Fibroblast of lung (primary cell): Measurements from ENCODE around the gene PCDH20. TPM values are rescaled to one million over a fixed set of nuclear protein-coding genes. Genes with fewer than 3 reads are reported as not detected.

Experiments used
- DNase-seq, 2 donors: peaks; one replicate each; pipeline versions ENCODE4 v3.0.0 to v3.0.0-alpha.2; 2010; ENCODE audit warnings: low read depth in 2 of 2
- H2AFZ ChIP-seq: 2 replicates; pipeline ENCODE4 v1.5.1; 2012; ENCODE audit warnings: low read length, control low read depth, inconsistent platforms
- H3K27ac ChIP-seq: 2 replicates; pipeline ENCODE4 v1.5.1; 2011; ENCODE audit warnings: low read length, control low read depth; ENCODE audit not compliant: insufficient read depth
- H3K27me3 ChIP-seq: 2 replicates; pipeline ENCODE4 v1.5.1; 2011; ENCODE audit warnings: mild to moderate bottlenecking, low read length; ENCODE audit not compliant: control insufficient read depth, insufficient read depth
- H3K36me3 ChIP-seq: 2 replicates; pipeline ENCODE4 v1.5.1; 2011; ENCODE audit warnings: low read length; ENCODE audit not compliant: control insufficient read depth, insufficient read depth
- H3K4me1 ChIP-seq: 2 replicates; pipeline ENCODE4 v1.5.1; 2011; ENCODE audit warnings: low read length; ENCODE audit not compliant: control insufficient read depth, insufficient read depth; ENCODE audit errors: extremely low read depth
- H3K4me2 ChIP-seq: 2 replicates; pipeline ENCODE4 v1.5.1; 2011; ENCODE audit warnings: low read length, control low read depth; ENCODE audit not compliant: insufficient read depth; ENCODE audit errors: extremely low read depth
- H3K4me3 ChIP-seq, 4 experiments: fragments of 200-600 bp in 1 of 4; sonication (generic) in 1 of 4; replicated peaks in 1 of 4; 2 replicates each; pipeline ENCODE4 v1.5.1; 2011 to 2016; ENCODE audit warnings: low read length in 4 of 4, low read depth in 3 of 4, mild to moderate bottlenecking in 3 of 4, control low read depth in 2 of 4, inconsistent platforms in 1 of 4, mixed read lengths in 1 of 4; ENCODE audit not compliant: insufficient read depth in 1 of 4; ENCODE audit errors: control extremely low read depth in 1 of 4
- H3K79me2 ChIP-seq: 2 replicates; pipeline ENCODE4 v1.5.1; 2012; ENCODE audit warnings: mild to moderate bottlenecking, low read length, inconsistent platforms; ENCODE audit not compliant: control insufficient read depth, insufficient read depth
- H3K9ac ChIP-seq: 2 replicates; pipeline ENCODE4 v1.5.1; 2011; ENCODE audit warnings: mild to moderate bottlenecking, low read length, control low read depth; ENCODE audit not compliant: insufficient read depth
- H3K9me3 ChIP-seq: 2 replicates; pipeline ENCODE4 v1.5.1; 2012; ENCODE audit warnings: low read depth, low read length; ENCODE audit not compliant: control insufficient read depth, insufficient read depth
- H4K20me1 ChIP-seq: 2 replicates; pipeline ENCODE4 v1.5.1; 2011; ENCODE audit warnings: low read length; ENCODE audit not compliant: control insufficient read depth, insufficient read depth; ENCODE audit errors: extremely low read depth
- EZH2 ChIP-seq: IDR thresholded peaks from 2 replicates; pipeline ENCODE4 v1.5.1; 2012; ENCODE audit warnings: low read length, control low read depth, mild to moderate bottlenecking; ENCODE audit errors: missing control alignments
- polyA plus RNA-seq, 2 donors: library from polyadenylated mRNA; depleted of rRNA in 1 of 2; stranded (reverse) in 1 of 2; unstranded in 1 of 2; fragments of >200 nt; gene quantifications; 2 replicates each; pipeline ENCODE4 v1.2.1, GENCODE V29; 2011 to 2012; ENCODE audit warnings: missing spikeins in 1 of 2
- total RNA-seq: library from RNA; depleted of rRNA; stranded (reverse); fragments of >200 nt; gene quantifications from 2 replicates; pipeline ENCODE4 v1.2.1, GENCODE V29; 2014
- TF ChIP-seq, protein P1 (sequence below), 2 donors: IDR thresholded peaks in 1 of 2; conservative IDR thresholded peaks in 1 of 2; 1 replicate in 1 of 2; 2 replicates in 1 of 2; pipeline ENCODE4 v1.5.1; 2011 to 2012; ENCODE audit warnings: low read length in 2 of 2, control low read depth in 1 of 2, inconsistent platforms in 1 of 2, low read depth in 1 of 2, mild to moderate bottlenecking in 1 of 2

Gene PCDH20
- total and polyA plus RNA-seq, 2 donors (not counting 1 experiment from before 2014, with no cell fraction given) = not detected

DNA sequence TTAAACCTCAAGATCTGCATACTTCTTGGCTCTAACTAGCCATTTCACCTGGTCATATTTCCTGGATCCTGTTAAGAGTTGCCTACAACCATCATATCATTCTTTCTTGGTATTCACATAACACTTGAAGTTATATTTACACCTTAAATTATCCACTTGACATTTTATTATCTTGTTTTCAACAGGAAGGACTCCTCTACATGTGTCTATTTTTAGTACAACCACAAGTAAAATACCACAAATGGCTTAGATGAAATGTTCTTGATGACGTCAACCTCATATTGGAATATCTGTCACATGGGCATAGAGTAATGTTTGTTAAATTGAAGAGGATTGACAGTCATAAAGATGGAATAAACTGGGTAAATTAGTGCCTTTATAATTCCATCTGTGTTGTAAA, 9.4 kb downstream of the PCDH20 start:
- no peak overlapping the region for H2AFZ ChIP-seq
- H3K27ac ChIP-seq = no peak overlapping the region
- no peaks in the 10 kb centered on the region for H3K4me1 ChIP-seq
- no peaks in the 10 kb centered on the region for H3K9me3 ChIP-seq
- no peak overlapping the region for H3K4me2 ChIP-seq
- H3K79me2 ChIP-seq = no peaks in the 10 kb centered on the region
- DNase-seq = no peak
- no peak overlapping the region for H3K9ac ChIP-seq
- no peaks in the 10 kb centered on the region for H3K27me3 ChIP-seq
- no peak for TF ChIP-seq EZH2
- TF ChIP-seq, protein P1, sequence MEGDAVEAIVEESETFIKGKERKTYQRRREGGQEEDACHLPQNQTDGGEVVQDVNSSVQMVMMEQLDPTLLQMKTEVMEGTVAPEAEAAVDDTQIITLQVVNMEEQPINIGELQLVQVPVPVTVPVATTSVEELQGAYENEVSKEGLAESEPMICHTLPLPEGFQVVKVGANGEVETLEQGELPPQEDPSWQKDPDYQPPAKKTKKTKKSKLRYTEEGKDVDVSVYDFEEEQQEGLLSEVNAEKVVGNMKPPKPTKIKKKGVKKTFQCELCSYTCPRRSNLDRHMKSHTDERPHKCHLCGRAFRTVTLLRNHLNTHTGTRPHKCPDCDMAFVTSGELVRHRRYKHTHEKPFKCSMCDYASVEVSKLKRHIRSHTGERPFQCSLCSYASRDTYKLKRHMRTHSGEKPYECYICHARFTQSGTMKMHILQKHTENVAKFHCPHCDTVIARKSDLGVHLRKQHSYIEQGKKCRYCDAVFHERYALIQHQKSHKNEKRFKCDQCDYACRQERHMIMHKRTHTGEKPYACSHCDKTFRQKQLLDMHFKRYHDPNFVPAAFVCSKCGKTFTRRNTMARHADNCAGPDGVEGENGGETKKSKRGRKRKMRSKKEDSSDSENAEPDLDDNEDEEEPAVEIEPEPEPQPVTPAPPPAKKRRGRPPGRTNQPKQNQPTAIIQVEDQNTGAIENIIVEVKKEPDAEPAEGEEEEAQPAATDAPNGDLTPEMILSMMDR (conservative IDR thresholded peaks at IDR 0.05 in 1 of 2, IDR thresholded peaks at IDR 0.05 in 1 of 2; ENCODE audit: low read depth in 1 of 2, low read length in 2 of 2) = no peak
- no peaks in the 10 kb centered on the region for H4K20me1 ChIP-seq
- no peaks in the 10 kb centered on the region for H3K36me3 ChIP-seq
- H3K4me3 ChIP-seq = no peak overlapping the region

DNA sequence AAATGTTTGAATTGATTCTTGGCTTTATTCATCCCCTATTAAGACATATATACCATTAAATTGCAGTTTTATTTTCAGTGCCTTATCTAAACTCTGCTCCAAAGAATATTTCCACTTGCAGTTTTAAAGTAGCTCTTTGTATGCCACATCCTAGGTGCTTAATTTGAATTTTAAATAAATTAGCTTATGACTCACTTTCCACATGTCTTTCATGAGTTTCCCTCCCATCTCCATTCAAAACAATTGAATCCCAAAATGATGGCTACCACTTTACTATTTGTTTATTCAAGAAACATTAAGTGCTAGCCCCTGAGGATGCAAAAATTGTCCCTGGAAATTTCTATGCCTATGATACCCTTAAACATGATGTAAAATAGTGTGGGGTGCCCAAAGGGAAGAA, 19.5 kb downstream of the PCDH20 start:
- H2AFZ ChIP-seq = no peak overlapping the region

DNA sequence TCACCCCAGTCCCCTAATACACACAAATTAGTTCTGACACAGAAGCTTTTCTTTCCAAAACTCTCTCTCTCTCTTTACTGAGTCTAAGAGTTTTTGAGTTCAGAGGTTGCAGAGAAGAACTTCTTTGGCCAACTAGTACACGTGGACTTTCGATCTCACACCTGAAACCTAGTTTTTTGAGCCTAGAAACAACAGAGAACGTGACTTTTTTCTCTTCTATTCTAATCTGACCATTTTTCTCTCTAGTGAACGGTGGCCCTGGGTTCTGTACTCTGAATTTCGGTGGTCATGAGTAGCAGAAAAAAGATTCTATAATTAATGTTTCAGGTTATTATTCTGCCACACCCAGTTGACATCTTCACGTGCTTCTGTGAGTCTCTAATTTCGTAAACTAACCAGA, 24.2 kb downstream of the PCDH20 start:
- Histone ChIP-seq H3K4me3 (no peak overlapping the region), H4K20me1 (no peaks in the 10 kb centered on the region), H3K4me1 (no peaks in the 10 kb centered on the region), H3K36me3 (no peaks in the 10 kb centered on the region), H2AFZ (no peak overlapping the region), H3K9ac (no peak overlapping the region), H3K4me2 (no peak overlapping the region), H3K79me2 (no peaks in the 10 kb centered on the region), H3K9me3 (no peaks in the 10 kb centered on the region), H3K27me3 (no peaks in the 10 kb centered on the region), H3K27ac (no peak overlapping the region)
- TF ChIP-seq, protein P1 (conservative IDR thresholded peaks at IDR 0.05 in 1 of 2, IDR thresholded peaks at IDR 0.05 in 1 of 2; ENCODE audit: low read depth in 1 of 2, low read length in 2 of 2) = no peak
- TF ChIP-seq EZH2 = no peak
- DNase-seq = no peak

More for the DNA sequence above, 19.5 kb downstream of the PCDH20 start:
- Histone ChIP-seq H4K20me1 (no peaks in the 10 kb centered on the region), H3K79me2 (no peaks in the 10 kb centered on the region), H3K27ac (no peak overlapping the region), H3K4me3 (no peak overlapping the region), H3K9me3 (no peaks in the 10 kb centered on the region), H3K36me3 (no peaks in the 10 kb centered on the region), H3K4me1 (no peaks in the 10 kb centered on the region), H3K9ac (no peak overlapping the region), H3K4me2 (no peak overlapping the region), H3K27me3 (no peaks in the 10 kb centered on the region)
- TF ChIP-seq, protein P1 (conservative IDR thresholded peaks at IDR 0.05 in 1 of 2, IDR thresholded peaks at IDR 0.05 in 1 of 2; ENCODE audit: low read depth in 1 of 2, low read length in 2 of 2) = no peak
- TF ChIP-seq EZH2 = no peak
- DNase-seq = no peak
